Nephron progenitor cell (in vitro differentiated cells): Measurements from ENCODE around the gene RFX1.
"Not testable (repeated sequence)": the region's sequence is repeated elsewhere in the genome, so short reads cannot be mapped to it uniquely, and the experiment has no call there.

Source experiments
- DNase-seq: peaks from one replicate; pipeline ENCODE4 v3.0.0; 2021
- H3K27ac Mint-ChIP-seq: 2 replicates; pipeline ENCODE4 v1.8.0; 2021; ENCODE audit warnings: mild to moderate bottlenecking, moderate library complexity, mixed read lengths
- H3K27me3 Mint-ChIP-seq: 2 replicates; pipeline ENCODE4 v1.8.0; 2021; ENCODE audit warnings: mild to moderate bottlenecking, low read depth, mixed read lengths; ENCODE audit not compliant: poor library complexity
- H3K36me3 Mint-ChIP-seq: 2 replicates; pipeline ENCODE4 v1.8.0; 2021; ENCODE audit warnings: low read depth, mixed read lengths
- H3K4me1 Mint-ChIP-seq: 2 replicates; pipeline ENCODE4 v1.8.0; 2021; ENCODE audit warnings: mixed read lengths
- H3K4me3 Mint-ChIP-seq: 2 replicates; pipeline ENCODE4 v1.8.0; 2021; ENCODE audit warnings: mild to moderate bottlenecking, moderate library complexity, mixed read lengths
- H3K9me3 Mint-ChIP-seq: 2 replicates; pipeline ENCODE4 v1.8.0; 2021; ENCODE audit warnings: mild to moderate bottlenecking, moderate library complexity, mixed read lengths
- TF ChIP-seq, protein P1 (sequence below): fragments of 200-600 bp; sonication (generic); IDR thresholded peaks from 2 replicates; pipeline ENCODE4 v1.5.0; 2021; ENCODE audit warnings: antibody characterized with exemption

RFX1 gene

DNA sequence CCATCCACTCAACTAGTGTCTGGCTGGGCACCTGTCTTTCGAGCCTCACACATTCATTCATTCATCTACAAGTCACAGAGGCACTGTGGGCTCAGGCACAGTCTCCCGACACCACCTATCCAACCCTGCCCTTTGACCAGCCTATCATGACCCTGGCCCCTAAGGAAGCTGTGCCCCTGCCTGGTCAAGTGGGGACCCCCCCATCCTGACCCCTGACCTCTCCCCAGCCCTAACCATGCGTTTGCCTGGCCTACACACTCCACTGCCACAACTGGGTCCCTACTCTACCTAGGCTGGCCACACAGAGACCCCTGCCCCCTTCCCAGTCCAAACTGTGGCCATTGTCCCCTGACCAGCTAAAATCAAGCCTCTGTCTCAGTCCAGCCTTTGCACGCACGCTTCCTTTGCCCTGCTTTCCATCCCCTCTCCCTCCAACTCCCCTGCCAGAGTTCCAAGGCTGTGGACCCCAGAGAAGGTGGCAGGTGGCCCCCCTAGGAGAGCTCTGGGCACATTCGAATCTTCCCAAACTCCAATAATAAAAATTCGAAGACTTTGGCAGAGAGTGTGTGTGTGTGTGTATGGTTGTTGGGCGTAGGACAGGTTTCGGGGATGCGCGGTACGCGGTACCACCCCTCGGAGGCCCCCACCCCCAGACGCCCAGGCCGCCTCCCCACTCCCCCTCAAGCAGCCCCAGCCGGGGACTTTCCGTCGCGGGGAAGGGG is 25.0 kb upstream of the RFX1 start:
- DNase-seq: no peak
- Mint-ChIP-seq H3K4me1 (peaks cover 10% of the 10 kb centered on the region), H3K27me3 (peaks cover 34% of the 10 kb centered on the region), H3K9me3 (no peaks in the 10 kb centered on the region), H3K36me3 (no peaks in the 10 kb centered on the region), H3K27ac (no peak overlapping the region), H3K4me3 (peak overlapping the region; percentile 82)
- TF ChIP-seq, protein P1, sequence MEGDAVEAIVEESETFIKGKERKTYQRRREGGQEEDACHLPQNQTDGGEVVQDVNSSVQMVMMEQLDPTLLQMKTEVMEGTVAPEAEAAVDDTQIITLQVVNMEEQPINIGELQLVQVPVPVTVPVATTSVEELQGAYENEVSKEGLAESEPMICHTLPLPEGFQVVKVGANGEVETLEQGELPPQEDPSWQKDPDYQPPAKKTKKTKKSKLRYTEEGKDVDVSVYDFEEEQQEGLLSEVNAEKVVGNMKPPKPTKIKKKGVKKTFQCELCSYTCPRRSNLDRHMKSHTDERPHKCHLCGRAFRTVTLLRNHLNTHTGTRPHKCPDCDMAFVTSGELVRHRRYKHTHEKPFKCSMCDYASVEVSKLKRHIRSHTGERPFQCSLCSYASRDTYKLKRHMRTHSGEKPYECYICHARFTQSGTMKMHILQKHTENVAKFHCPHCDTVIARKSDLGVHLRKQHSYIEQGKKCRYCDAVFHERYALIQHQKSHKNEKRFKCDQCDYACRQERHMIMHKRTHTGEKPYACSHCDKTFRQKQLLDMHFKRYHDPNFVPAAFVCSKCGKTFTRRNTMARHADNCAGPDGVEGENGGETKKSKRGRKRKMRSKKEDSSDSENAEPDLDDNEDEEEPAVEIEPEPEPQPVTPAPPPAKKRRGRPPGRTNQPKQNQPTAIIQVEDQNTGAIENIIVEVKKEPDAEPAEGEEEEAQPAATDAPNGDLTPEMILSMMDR: no peak

DNA sequence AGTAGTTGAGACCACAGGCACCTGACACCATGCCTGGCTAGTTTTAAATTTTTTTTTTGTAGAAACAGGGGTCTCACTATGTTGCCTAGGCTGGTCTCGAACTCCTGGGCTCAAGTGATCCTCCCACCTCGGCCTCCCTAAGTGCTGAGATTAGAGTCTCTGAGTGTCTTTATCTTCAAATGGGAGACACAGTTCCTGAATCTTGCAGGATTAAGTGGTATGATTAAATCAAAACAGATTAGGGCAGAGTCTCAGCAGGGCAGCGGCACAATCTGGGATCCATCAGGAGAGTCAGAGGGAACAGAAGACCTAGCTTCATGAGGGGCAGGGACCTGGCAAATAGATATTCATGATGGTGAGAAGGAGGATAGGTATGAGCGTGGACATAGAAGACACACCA is 22.8 kb upstream of the RFX1 start:
- Mint-ChIP-seq H3K9me3 (no peaks in the 10 kb centered on the region), H3K4me1 (peaks cover 11% of the 10 kb centered on the region), H3K4me3 (no peak overlapping the region), H3K27ac (no peak overlapping the region), H3K27me3 (peaks cover 34% of the 10 kb centered on the region), H3K36me3 (no peaks in the 10 kb centered on the region)
- no peak for DNase-seq
- TF ChIP-seq, protein P1: no peak

DNA sequence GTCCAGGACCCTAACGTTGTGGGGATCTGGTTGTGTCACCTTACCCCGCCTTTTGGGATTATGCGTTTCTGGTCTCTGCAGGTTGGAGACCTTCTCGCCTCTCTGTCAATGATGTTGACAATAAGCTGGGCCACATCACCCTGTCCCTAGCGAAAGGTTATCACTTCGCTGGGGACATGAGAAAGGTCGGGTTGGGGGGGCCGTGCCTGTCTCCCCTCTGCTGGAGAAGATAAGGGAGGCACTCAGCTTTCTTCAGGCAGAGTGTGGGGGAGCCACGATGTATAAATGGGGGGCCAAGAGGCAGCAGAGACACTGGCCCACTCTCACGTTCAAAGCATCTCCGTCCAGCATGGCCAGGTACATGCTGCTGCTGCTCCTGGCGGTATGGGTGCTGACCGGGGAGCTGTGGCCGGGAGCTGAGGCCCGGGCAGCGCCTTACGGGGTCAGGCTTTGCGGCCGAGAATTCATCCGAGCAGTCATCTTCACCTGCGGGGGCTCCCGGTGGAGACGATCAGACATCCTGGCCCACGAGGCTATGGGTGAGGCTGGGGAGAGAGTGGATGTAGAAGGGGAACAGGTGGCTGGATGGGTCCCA is 21.8 kb upstream of the RFX1 start, which contains the start of gene RLN3:
Gene RLN3 (plus strand): TSS at position 293 of the 595 bp plus-strand sequence. CDS start 57 bp downstream, at position 350.
- no peak within 1 kb of the TSS for H3K4me3 Mint-ChIP-seq
- TF ChIP-seq, protein P1: no peak
- no peak for DNase-seq
- H3K27me3 Mint-ChIP-seq: peaks cover 33% of the 10 kb centered on the region
- no peaks in the 10 kb centered on the region for H3K9me3 Mint-ChIP-seq
- peaks cover 18% of the 10 kb centered on the region for H3K4me1 Mint-ChIP-seq
- no peaks in the 10 kb centered on the region for H3K36me3 Mint-ChIP-seq
- no peak within 1 kb of the TSS for H3K27ac Mint-ChIP-seq

DNA sequence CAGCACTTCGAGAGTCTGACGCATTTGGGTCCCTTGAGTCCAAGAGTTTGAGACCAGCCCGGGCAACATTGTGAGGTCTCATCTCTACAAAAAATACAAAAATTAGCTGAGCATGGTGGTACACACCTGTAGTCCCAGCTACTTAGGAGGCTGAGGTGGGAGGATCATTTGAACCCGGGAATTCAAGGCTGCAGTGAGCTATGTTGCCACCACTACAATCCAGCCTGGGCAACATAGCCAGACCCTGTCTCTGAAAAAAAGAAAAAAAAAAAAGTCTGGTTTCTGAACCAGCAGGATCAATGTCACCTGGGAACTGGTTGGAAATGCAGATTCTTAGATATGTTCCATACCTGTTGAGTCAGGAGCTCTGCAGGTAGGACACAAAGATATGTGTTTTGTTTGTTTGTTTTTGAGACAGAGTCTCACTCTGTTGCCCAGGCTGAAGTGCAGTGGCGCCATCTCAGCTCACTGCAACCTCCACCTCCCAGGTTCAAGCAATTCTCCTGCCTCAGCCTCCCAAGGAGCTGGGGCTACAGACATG is 20.6 kb upstream of the RFX1 start:
- Mint-ChIP-seq H3K4me1 (peaks cover 24% of the 10 kb centered on the region), H3K27me3 (peaks cover 33% of the 10 kb centered on the region)
- H3K9me3 Mint-ChIP-seq, H3K4me3 Mint-ChIP-seq, DNase-seq, H3K27ac Mint-ChIP-seq, H3K36me3 Mint-ChIP-seq: not testable (repeated sequence)

DNA sequence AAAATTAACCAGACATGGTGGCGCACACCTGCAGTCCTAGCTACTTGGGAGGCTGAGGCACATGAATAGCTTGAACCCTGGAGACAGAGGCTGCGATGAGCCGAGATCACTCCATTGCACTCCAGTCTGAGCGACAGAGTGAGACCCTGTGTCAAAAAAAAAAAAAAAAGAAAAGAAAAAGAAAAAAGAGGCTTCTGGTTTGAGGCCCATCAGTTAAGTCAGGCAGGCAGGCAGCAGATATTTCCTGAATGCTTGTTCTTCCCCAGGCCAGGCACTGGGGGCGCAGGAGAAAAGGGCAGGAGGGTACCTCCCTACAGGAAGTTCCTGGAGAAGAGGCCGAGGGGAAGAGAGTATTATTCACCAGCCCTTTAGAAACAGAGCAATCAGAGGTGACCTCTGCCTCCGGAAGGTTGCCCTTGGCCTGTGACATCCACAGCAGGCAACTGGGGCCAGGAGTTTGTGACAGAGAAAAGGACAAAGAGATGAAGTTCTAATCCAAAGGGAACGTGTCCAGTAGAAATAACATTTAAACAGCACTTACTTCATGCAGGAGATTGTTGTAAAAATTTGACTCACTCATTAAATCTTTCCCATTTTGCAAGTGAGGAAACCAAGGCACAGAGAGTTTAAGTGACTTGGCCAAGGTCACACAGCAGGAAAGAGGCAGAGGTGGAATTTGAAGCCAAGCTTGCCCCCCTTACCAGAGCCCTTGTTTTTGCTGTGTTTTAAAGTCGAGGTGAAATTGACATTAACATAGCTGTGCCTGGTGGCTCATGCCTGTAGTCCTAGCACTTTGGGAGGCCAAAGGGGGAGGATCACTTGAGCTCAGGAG is 17.5 kb upstream of the RFX1 start:
- TF ChIP-seq, protein P1: peak; percentile 55
- Mint-ChIP-seq H3K4me3 (no peak overlapping the region), H3K4me1 (peaks cover 21% of the 10 kb centered on the region)

DNA sequence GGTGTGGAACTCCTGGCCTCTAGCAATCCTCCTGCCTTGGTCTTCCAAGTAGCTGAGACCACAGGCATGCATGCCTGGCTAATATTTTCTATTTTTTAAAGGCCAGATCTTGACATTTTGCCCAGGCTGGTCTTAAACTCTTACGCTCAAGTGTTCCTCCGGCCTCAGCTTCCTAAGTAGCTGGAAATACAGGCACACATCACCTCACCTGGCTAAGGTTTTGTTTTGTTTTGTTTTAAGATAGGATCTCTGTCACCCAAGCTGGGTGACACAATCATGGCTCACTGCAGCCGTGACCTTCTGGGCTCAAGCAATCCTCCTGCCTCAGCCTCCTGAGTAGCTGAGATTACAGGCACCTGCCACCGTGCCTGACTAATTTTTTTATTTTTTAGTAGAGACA is 16.3 kb upstream of the RFX1 start:
- peak overlapping the region; percentile 54 for H3K27ac Mint-ChIP-seq
- H3K9me3 Mint-ChIP-seq: no peaks in the 10 kb centered on the region
- no peaks in the 10 kb centered on the region for H3K36me3 Mint-ChIP-seq
- peaks cover 17% of the 10 kb centered on the region for H3K4me1 Mint-ChIP-seq
- H3K27me3 Mint-ChIP-seq: peaks cover 7% of the 10 kb centered on the region
- TF ChIP-seq, protein P1: no peak
- no peak for DNase-seq
- H3K4me3 Mint-ChIP-seq: no peak overlapping the region

More for the DNA sequence above, 17.5 kb upstream of the RFX1 start:
- Mint-ChIP-seq H3K27ac (peak overlapping the region; percentile 37), H3K36me3 (no peaks in the 10 kb centered on the region), H3K9me3 (no peaks in the 10 kb centered on the region), H3K27me3 (peaks cover 10% of the 10 kb centered on the region)
- peak; percentile 58 for DNase-seq
